HEK293 (cell line): ENCODE data around the gene OSBPL1A.

ENCODE experiments used
- CTCF ChIA-PET: fragments of 350-600 bp; formaldehyde crosslinking; extraction: SDS; loops from one replicate; lab custom pipeline; 2021; ENCODE audit warnings: antibody characterized with exemption; lab: Yijun Ruan, JAX
- POLR2A ChIA-PET: fragments of 300-600 bp; formaldehyde crosslinking; extraction: SDS; loops from one replicate; lab custom pipeline; 2020; ENCODE audit warnings: antibody characterized with exemption, inconsistent platforms; lab: Yijun Ruan, JAX
- H3K27ac ChIP-seq: fragments of 200-500 bp; sonication (Bioruptor generic); 2 replicates; pipeline ENCODE4 v1.5.1; 2014; ENCODE audit warnings: low read depth, low read length, control low read depth, inconsistent platforms; ENCODE audit errors: extremely low read depth
- H3K36me3 ChIP-seq, 2 experiments: fragments of 200-500 bp in 1 of 2; sonication (Bioruptor generic) in 1 of 2; 1 replicate in 1 of 2; 2 replicates in 1 of 2; pipeline ENCODE4 v1.5.1; 2014 to 2017; ENCODE audit warnings: inconsistent platforms in 2 of 2, low read length in 2 of 2; ENCODE audit not compliant: control insufficient read depth in 2 of 2, insufficient read depth in 1 of 2
- H3K4me1 ChIP-seq: fragments of 200-500 bp; sonication (Bioruptor generic); 2 replicates; pipeline ENCODE4 v1.5.1; 2014; ENCODE audit warnings: mild to moderate bottlenecking, low read length, inconsistent platforms; ENCODE audit not compliant: control insufficient read depth, insufficient read depth
- H3K4me3 ChIP-seq: 2 replicates; pipeline ENCODE4 v1.5.1; 2011; ENCODE audit warnings: low read depth, mild to moderate bottlenecking, control low read depth, low read length, moderate library complexity
- H3K9me3 ChIP-seq: fragments of 200-500 bp; sonication (Bioruptor generic); 2 replicates; pipeline ENCODE4 v1.5.1; 2014; ENCODE audit warnings: low read depth, low read length, inconsistent platforms; ENCODE audit not compliant: control insufficient read depth, insufficient read depth
- GLI2 ChIP-seq: fragments of 450-650 bp; formaldehyde crosslinking; IDR thresholded peaks from 2 replicates; pipeline ENCODE4; 2017; ENCODE audit warnings: missing biosample characterization, missing genetic modification characterization, low read depth, borderline replicate concordance
- PRDM4 ChIP-seq: fragments of 450-650 bp; formaldehyde crosslinking; IDR thresholded peaks from 2 replicates; pipeline ENCODE4 v1.5.1; 2017; ENCODE audit warnings: missing biosample characterization, missing genetic modification characterization
- RBAK ChIP-seq: fragments of 450-650 bp; formaldehyde crosslinking; IDR thresholded peaks from 2 replicates; pipeline ENCODE4 v1.5.1; 2016; ENCODE audit warnings: missing biosample characterization, missing genetic modification characterization
- SCRT2 ChIP-seq: fragments of 450-650 bp; formaldehyde crosslinking; IDR thresholded peaks from 2 replicates; pipeline ENCODE4 v1.5.1; 2016; ENCODE audit warnings: missing biosample characterization, missing genetic modification characterization
- SP3 ChIP-seq: fragments of 450-650 bp; formaldehyde crosslinking; IDR thresholded peaks from 2 replicates; pipeline ENCODE4 v1.5.1; 2016; ENCODE audit warnings: missing biosample characterization, missing genetic modification characterization
- TCF7L2 ChIP-seq: IDR thresholded peaks from 2 replicates; pipeline ENCODE4 v1.6.1; 2011; ENCODE audit warnings: low read depth, mild to moderate bottlenecking, inconsistent platforms, low read length, moderate library complexity, borderline replicate concordance
- WT1 ChIP-seq: fragments of 450-650 bp; formaldehyde crosslinking; IDR thresholded peaks from 2 replicates; pipeline ENCODE4 v1.5.1; 2016; ENCODE audit warnings: missing biosample characterization, missing genetic modification characterization
- ZBTB20 ChIP-seq: fragments of 450-650 bp; formaldehyde crosslinking; IDR thresholded peaks from 2 replicates; pipeline ENCODE4 v1.5.1; 2016; ENCODE audit warnings: missing biosample characterization, missing genetic modification characterization
- ZBTB48 ChIP-seq: fragments of 450-650 bp; formaldehyde crosslinking; IDR thresholded peaks from 2 replicates; pipeline ENCODE4 v1.5.1; 2016; ENCODE audit warnings: missing biosample characterization, missing genetic modification characterization
- ZNF121 ChIP-seq: fragments of 450-650 bp; formaldehyde crosslinking; IDR thresholded peaks from 2 replicates; pipeline ENCODE4 v1.5.1; 2016; ENCODE audit warnings: missing biosample characterization, missing genetic modification characterization
- ZNF132 ChIP-seq: fragments of 450-650 bp; formaldehyde crosslinking; IDR thresholded peaks from 2 replicates; pipeline ENCODE4 v1.5.1; 2017; ENCODE audit warnings: missing biosample characterization, missing genetic modification characterization, borderline replicate concordance
- ZNF146 ChIP-seq: fragments of 450-650 bp; formaldehyde crosslinking; IDR thresholded peaks from 2 replicates; pipeline ENCODE4 v1.5.1; 2016; ENCODE audit warnings: missing biosample characterization, missing genetic modification characterization
- ZNF23 ChIP-seq: fragments of 450-650 bp; formaldehyde crosslinking; IDR thresholded peaks from 2 replicates; pipeline ENCODE4 v1.5.1; 2016; ENCODE audit warnings: missing biosample characterization, missing genetic modification characterization, borderline replicate concordance
- ZNF266 ChIP-seq: fragments of 450-650 bp; formaldehyde crosslinking; IDR thresholded peaks from 2 replicates; pipeline ENCODE4 v1.5.1; 2016; ENCODE audit warnings: missing biosample characterization, missing genetic modification characterization, low read depth
- ZNF394 ChIP-seq: fragments of 450-650 bp; formaldehyde crosslinking; IDR thresholded peaks from 2 replicates; pipeline ENCODE4 v1.5.1; 2016; ENCODE audit warnings: missing biosample characterization, missing genetic modification characterization, mild to moderate bottlenecking, moderate library complexity, borderline replicate concordance
- ZNF398 ChIP-seq: fragments of 450-650 bp; formaldehyde crosslinking; IDR thresholded peaks from 2 replicates; pipeline ENCODE4 v1.5.1; 2017; ENCODE audit warnings: missing biosample characterization, missing genetic modification characterization
- ZNF560 ChIP-seq: fragments of 450-650 bp; formaldehyde crosslinking; IDR thresholded peaks from 2 replicates; pipeline ENCODE4 v1.5.1; 2017; ENCODE audit warnings: missing biosample characterization, missing genetic modification characterization, borderline replicate concordance
- ZNF670 ChIP-seq: fragments of 450-650 bp; formaldehyde crosslinking; IDR thresholded peaks from 2 replicates; pipeline ENCODE4 v1.5.1; 2016; ENCODE audit warnings: missing biosample characterization, missing genetic modification characterization, low read depth
- ZNF791 ChIP-seq: fragments of 450-650 bp; formaldehyde crosslinking; IDR thresholded peaks from 2 replicates; pipeline ENCODE4 v1.5.1; 2016; ENCODE audit warnings: missing biosample characterization, missing genetic modification characterization
- ZNF830 ChIP-seq: fragments of 450-650 bp; IDR thresholded peaks from 2 replicates; pipeline ENCODE4 v1.5.0; 2018; ENCODE audit warnings: missing biosample characterization, missing genetic modification characterization, low read depth, mild to moderate bottlenecking, moderate library complexity
- ZSCAN30 ChIP-seq: fragments of 450-650 bp; IDR thresholded peaks from 2 replicates; pipeline ENCODE4 v1.5.1; 2018; ENCODE audit warnings: missing biosample characterization, mild to moderate bottlenecking, missing genetic modification characterization, moderate library complexity
- ZSCAN5A ChIP-seq: fragments of 450-650 bp; formaldehyde crosslinking; IDR thresholded peaks from 2 replicates; pipeline ENCODE4 v1.5.1; 2016; ENCODE audit warnings: missing biosample characterization, missing genetic modification characterization
- TF ChIP-seq, protein P1 (sequence below): fragments of 450-650 bp; formaldehyde crosslinking; IDR thresholded peaks from 2 replicates; pipeline ENCODE4 v1.5.1; 2016; ENCODE audit warnings: missing biosample characterization, missing genetic modification characterization
- TF ChIP-seq, protein P2 (sequence below): fragments of 450-650 bp; formaldehyde crosslinking; IDR thresholded peaks from 2 replicates; pipeline ENCODE4 v1.5.1; 2017; ENCODE audit warnings: missing biosample characterization, missing genetic modification characterization

Gene OSBPL1A

DNA sequence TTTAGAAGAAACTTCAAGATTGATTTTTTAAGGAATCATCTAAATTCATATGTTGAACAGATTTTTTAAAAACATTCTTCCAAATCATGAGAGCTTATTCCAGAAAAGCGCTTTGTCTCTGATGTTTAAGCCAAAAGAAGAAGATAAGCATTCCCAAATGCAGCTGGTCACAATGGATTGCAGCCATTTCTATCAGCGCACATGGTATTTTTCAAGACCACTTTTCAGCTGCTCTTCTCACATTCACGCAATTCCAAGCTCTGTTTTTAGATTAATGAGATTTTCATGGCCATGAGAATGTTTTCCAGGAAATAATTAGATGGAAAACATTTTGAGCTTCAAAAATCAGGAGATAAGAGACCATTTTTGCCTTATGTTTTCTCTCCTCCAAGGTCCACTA lies 8.7 kb downstream of the OSBPL1A start (continued):
- TF ChIP-seq GLI2 (tag by site-specific recombination) (no peak), TCF7L2 (no peak), ZNF146 (tag by site-specific recombination) (no peak), SCRT2 (tag by site-specific recombination) (no peak)

DNA sequence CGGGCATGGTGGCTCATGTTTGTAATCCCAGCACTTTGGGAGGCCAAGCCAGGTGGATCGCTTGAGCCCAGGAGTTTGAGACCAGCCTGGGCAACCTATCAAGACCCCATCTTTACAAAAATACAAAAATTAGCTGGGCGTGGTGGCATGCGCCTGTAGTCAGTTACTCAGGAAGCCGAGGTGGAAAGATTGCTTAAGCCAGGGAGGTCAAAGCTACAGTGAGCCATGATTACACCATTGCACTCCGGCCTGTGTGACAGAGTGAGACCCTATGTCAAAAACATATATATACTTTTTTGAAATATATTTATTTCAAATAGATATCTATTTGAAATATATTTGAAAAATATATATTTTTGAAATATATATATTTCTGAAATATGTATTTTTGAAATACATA lies 10.9 kb downstream of the OSBPL1A start:
- Histone ChIP-seq H3K4me3 (no peak overlapping the region), H3K27ac (no peak overlapping the region), H3K4me1 (no peaks in the 10 kb centered on the region), H3K36me3 (no peaks in the 10 kb centered on the region; a peak in 1 of 3 replicates), H3K9me3 (no peaks in the 10 kb centered on the region)
- ChIA-PET CTCF (interaction anchor here (0.6 kb wide), 1 partner anchor 247 kb away, joined by 3 read pairs; no protein-coding TSS in a partner anchor), POLR2A (interaction anchor here (1.7 kb wide), 1 partner anchor 11 kb away, joined by 6 read pairs; the partner anchor contains the start of gene OSBPL1A)
- TF ChIP-seq, protein P1, sequence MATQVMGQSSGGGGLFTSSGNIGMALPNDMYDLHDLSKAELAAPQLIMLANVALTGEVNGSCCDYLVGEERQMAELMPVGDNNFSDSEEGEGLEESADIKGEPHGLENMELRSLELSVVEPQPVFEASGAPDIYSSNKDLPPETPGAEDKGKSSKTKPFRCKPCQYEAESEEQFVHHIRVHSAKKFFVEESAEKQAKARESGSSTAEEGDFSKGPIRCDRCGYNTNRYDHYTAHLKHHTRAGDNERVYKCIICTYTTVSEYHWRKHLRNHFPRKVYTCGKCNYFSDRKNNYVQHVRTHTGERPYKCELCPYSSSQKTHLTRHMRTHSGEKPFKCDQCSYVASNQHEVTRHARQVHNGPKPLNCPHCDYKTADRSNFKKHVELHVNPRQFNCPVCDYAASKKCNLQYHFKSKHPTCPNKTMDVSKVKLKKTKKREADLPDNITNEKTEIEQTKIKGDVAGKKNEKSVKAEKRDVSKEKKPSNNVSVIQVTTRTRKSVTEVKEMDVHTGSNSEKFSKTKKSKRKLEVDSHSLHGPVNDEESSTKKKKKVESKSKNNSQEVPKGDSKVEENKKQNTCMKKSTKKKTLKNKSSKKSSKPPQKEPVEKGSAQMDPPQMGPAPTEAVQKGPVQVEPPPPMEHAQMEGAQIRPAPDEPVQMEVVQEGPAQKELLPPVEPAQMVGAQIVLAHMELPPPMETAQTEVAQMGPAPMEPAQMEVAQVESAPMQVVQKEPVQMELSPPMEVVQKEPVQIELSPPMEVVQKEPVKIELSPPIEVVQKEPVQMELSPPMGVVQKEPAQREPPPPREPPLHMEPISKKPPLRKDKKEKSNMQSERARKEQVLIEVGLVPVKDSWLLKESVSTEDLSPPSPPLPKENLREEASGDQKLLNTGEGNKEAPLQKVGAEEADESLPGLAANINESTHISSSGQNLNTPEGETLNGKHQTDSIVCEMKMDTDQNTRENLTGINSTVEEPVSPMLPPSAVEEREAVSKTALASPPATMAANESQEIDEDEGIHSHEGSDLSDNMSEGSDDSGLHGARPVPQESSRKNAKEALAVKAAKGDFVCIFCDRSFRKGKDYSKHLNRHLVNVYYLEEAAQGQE = no peak
- TF ChIP-seq ZNF791 = no peak
- TF ChIP-seq ZNF560 = no peak
- no peak for TF ChIP-seq ZBTB48
- no peak for TF ChIP-seq ZSCAN5A (tag by site-specific recombination)
- no peak for TF ChIP-seq ZNF23 (tag by site-specific recombination)
- TF ChIP-seq ZNF121 (tag by site-specific recombination) = peak; percentile 58

DNA sequence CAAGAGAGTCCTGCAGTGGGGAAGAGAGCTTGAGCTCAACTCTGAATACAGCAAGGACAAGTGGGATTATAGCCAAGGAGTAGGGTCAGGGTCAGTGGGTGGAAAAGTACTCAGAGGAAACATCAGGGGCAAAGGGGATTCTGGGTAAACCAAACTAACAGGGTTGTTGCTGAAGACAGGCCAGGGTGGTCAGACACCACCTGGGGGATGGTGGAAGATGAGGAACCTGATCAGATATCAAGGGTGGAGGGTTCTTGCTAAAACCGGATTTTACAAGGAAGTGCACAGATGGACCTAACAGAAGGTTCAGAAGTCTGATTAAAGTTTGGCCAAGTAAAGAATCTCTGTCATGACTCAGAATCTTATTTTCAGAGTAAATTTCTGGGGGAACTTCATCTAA lies 16.5 kb downstream of the OSBPL1A start:
- CTCF ChIA-PET = interaction anchor here (1.3 kb wide), 1 partner anchor 21 kb away, joined by 3 read pairs; no protein-coding TSS in a partner anchor
- peaks cover 0 to 9% of the 10 kb centered on the region in 2 experiments; a peak in 2 of 3 replicates for H3K36me3 ChIP-seq
- no peak overlapping the region for H3K27ac ChIP-seq
- no peaks in the 10 kb centered on the region for H3K4me1 ChIP-seq
- H3K9me3 ChIP-seq = no peaks in the 10 kb centered on the region
- POLR2A ChIA-PET = interaction anchor here (1.0 to 1.1 kb wide), 2 partner anchors 16 to 243 kb away, joined by 4 read pairs; partner anchors contain the start of genes CABYR and OSBPL1A
- no peak overlapping the region for H3K4me3 ChIP-seq
- no peak for TF ChIP-seq ZNF830 (tag by site-specific recombination)
- TF ChIP-seq ZNF266 (tag by site-specific recombination) = no peak
- TF ChIP-seq SP3 (tag by site-specific recombination) = no peak
- no peak for TF ChIP-seq ZNF670 (tag by site-specific recombination)
- TF ChIP-seq WT1 = no peak
- TF ChIP-seq ZNF132 = no peak
- TF ChIP-seq ZNF394 (tag by site-specific recombination) = no peak
- TF ChIP-seq PRDM4 = no peak
- TF ChIP-seq RBAK (tag by site-specific recombination) = no peak
- TF ChIP-seq, protein P2, sequence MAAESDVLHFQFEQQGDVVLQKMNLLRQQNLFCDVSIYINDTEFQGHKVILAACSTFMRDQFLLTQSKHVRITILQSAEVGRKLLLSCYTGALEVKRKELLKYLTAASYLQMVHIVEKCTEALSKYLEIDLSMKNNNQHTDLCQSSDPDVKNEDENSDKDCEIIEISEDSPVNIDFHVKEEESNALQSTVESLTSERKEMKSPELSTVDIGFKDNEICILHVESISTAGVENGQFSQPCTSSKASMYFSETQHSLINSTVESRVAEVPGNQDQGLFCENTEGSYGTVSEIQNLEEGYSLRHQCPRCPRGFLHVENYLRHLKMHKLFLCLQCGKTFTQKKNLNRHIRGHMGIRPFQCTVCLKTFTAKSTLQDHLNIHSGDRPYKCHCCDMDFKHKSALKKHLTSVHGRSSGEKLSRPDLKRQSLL (tag by site-specific recombination) = no peak
- no peak for TF ChIP-seq ZSCAN30 (tag by site-specific recombination)
- TF ChIP-seq ZNF398 = no peak
- TF ChIP-seq ZBTB20 (tag by site-specific recombination) = no peak
